HFFc6 (cell line): ENCODE data around the gene SV2C. TPM values are rescaled to one million over a fixed set of nuclear protein-coding genes. Genes with fewer than 3 reads are reported as not detected.

ENCODE experiments used
- DNase-seq: peaks from one replicate; pipeline ENCODE4 v3.0.0-alpha.2; 2018
- H3K27ac Mint-ChIP-seq: 2 replicates; pipeline ENCODE4 v1.8.0; 2020; ENCODE audit warnings: mild to moderate bottlenecking, mixed read lengths
- H3K27me3 Mint-ChIP-seq: 2 replicates; pipeline ENCODE4 v1.8.0; 2021; ENCODE audit warnings: mild to moderate bottlenecking, moderate library complexity, mixed read lengths; ENCODE audit not compliant: insufficient read depth
- H3K36me3 Mint-ChIP-seq: 2 replicates; pipeline ENCODE4 v1.8.0; 2021; ENCODE audit warnings: low read depth, mixed read lengths
- H3K4me1 Mint-ChIP-seq: 2 replicates; pipeline ENCODE4 v1.8.0; 2020; ENCODE audit warnings: low read depth, mixed read lengths
- H3K4me3 Mint-ChIP-seq: 2 replicates; pipeline ENCODE4 v1.8.0; 2020; ENCODE audit warnings: mild to moderate bottlenecking, moderate library complexity, mixed read lengths
- H3K9me3 Mint-ChIP-seq: 2 replicates; pipeline ENCODE4 v1.8.0; 2020; ENCODE audit warnings: mild to moderate bottlenecking, mixed read lengths
- total RNA-seq, 6 experiments: library from RNA; stranded (reverse); fragmentation: NEBNext Ultra II Directional; extraction: Animal tissue kit (Norgen Biotek cat#: 25700); gene quantifications; 2 replicates in 1 of 6; 3 replicates in 5 of 6; pipeline ENCODE4 v1.2.3, GENCODE V29; 2021
- TF ChIP-seq, protein P1 (sequence below): fragments of 200-600 bp; sonication (generic); IDR thresholded peaks from 2 replicates; pipeline ENCODE4 v1.5.0; 2021; ENCODE audit warnings: antibody characterized with exemption, mild to moderate bottlenecking

The SV2C gene
- total RNA-seq, 6 experiments from 2014 or later: not detected

DNA sequence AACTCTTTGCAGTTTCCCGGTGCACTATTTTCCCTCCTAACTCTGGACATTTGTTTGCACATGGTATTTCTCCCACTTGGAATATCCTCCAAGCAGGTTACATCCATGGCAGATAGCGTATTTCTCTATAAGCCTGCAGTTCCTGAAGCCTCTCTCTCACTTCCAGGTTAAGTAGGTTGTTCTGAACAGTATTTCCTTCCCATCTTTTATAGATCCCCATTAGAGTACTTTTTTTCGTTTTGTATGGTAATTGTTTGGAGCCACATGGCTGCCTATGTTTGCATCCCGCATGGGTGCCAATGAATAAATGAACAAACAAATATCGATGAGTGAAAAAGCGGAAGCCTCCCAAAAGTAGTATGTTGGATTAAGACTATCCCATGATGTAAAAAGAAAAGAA is 206.5 kb downstream of the SV2C start:
- Mint-ChIP-seq H3K4me1 (no peaks in the 10 kb centered on the region), H3K27me3 (peaks cover 2% of the 10 kb centered on the region; the same call in 1 of the 2 replicates), H3K4me3 (no peak overlapping the region), H3K36me3 (no peaks in the 10 kb centered on the region), H3K27ac (no peak overlapping the region), H3K9me3 (no peaks in the 10 kb centered on the region)
- no peak for DNase-seq
- TF ChIP-seq, protein P1, sequence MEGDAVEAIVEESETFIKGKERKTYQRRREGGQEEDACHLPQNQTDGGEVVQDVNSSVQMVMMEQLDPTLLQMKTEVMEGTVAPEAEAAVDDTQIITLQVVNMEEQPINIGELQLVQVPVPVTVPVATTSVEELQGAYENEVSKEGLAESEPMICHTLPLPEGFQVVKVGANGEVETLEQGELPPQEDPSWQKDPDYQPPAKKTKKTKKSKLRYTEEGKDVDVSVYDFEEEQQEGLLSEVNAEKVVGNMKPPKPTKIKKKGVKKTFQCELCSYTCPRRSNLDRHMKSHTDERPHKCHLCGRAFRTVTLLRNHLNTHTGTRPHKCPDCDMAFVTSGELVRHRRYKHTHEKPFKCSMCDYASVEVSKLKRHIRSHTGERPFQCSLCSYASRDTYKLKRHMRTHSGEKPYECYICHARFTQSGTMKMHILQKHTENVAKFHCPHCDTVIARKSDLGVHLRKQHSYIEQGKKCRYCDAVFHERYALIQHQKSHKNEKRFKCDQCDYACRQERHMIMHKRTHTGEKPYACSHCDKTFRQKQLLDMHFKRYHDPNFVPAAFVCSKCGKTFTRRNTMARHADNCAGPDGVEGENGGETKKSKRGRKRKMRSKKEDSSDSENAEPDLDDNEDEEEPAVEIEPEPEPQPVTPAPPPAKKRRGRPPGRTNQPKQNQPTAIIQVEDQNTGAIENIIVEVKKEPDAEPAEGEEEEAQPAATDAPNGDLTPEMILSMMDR: no peak

DNA sequence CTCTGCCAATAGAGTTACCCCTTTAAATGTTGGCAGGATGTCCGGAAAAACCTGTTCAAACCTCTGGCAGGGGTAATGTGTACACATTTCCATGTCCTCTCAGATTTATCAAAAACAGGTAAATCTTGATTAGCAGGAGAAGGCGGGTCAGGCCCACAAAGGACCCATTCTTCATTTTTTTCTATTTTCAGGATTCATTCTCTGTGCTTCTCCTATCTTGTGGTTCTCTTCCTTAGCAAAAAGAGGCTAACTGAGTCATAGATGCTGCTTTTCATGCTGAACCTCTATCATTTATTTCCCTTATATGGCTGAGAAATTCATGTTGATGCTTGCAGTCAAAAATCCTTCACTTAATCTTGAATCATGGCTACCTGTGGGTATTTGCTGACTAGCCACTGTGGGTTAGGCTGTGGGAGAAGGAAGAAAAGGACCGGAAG is 207.2 kb downstream of the SV2C start:
- peaks cover 2% of the 10 kb centered on the region; the same call in 1 of the 2 replicates for H3K27me3 Mint-ChIP-seq
- no peaks in the 10 kb centered on the region for H3K36me3 Mint-ChIP-seq
- H3K27ac Mint-ChIP-seq: no peak overlapping the region
- H3K4me1 Mint-ChIP-seq: no peaks in the 10 kb centered on the region
- H3K9me3 Mint-ChIP-seq: no peaks in the 10 kb centered on the region
- TF ChIP-seq, protein P1: no peak
- no peak overlapping the region for H3K4me3 Mint-ChIP-seq
- no peak for DNase-seq

DNA sequence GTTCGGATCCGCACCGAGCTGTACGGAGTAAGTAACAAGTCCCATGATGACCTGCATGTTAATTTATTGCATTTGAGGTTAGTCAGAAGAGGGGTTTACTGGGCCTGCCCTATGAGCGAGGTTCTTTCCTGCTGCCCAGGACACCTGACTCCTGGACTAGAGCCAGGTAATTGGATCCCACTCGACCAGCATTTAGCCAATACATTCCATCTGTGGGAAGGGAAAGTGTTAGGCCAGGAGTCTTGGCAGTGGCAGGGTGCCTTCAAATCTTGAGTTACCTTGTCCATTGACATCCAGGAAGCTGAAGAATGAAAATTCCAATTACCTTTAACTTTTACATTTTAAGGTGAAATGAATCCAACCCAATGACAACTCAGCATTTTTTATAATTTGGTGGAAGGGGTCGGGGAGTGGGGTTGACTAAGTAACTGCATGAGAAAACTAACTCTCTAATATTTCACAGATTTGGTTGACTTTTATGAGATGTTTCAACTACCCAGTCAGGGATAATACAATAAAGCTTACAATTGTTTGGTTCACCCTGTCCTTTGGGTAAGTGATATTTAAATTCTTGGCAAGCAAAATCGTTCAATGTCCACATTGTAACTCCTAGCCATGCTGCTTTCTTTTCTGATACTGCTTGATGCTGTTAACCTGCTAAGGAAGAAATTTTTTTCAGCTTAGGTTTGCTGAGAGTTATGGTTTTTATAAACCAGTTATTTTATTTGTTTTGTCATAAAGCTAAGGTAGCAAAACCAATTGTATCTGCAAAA is 208.3 kb downstream of the SV2C start:
- Mint-ChIP-seq H3K9me3 (no peaks in the 10 kb centered on the region), H3K4me1 (no peaks in the 10 kb centered on the region)
- TF ChIP-seq, protein P1: no peak

DNA sequence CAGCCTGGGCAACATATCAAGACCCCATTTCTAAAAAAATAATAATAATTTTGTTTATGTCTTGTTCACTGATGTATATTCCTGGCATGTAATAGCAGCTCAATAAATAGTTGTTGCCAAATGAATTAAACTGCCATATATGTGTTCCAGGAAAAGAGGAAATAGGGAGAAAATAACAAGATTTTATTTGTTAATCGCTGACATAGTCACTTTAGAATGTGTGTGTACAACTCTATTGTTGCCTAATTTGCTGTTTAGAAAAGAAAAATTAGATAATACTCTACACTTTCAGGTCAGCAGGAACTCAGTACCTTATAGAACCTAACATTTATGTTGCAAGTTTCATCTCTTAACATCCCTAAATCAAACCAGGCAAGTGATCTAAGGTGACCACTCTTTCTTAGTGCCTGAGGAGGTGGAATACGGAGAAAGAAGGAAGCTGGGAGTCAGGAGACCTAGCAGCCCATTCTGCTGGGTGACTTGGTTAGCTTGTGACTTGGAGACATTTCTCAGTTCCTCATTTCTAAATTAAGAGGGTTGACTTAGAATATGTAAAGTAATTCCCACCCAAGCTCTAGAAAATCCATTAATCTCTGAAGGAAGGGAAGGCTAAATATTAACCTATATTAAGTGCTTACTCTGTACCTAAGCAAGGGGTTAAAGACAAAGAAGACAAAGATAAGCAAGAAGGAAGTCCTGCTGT is 209.6 kb downstream of the SV2C start:
- no peak overlapping the region for H3K4me3 Mint-ChIP-seq
- H3K36me3 Mint-ChIP-seq: no peaks in the 10 kb centered on the region
- TF ChIP-seq, protein P1: no peak
- no peaks in the 10 kb centered on the region; the same call in 1 of the 2 replicates for H3K27me3 Mint-ChIP-seq
- H3K4me1 Mint-ChIP-seq: no peaks in the 10 kb centered on the region
- H3K9me3 Mint-ChIP-seq: no peaks in the 10 kb centered on the region
- DNase-seq: no peak
- no peak overlapping the region for H3K27ac Mint-ChIP-seq

More for the DNA sequence above, 208.3 kb downstream of the SV2C start:
- H3K4me3 Mint-ChIP-seq: no peak overlapping the region
- DNase-seq: no peak
- peaks cover 1% of the 10 kb centered on the region; the same call in 1 of the 2 replicates for H3K27me3 Mint-ChIP-seq
- H3K27ac Mint-ChIP-seq: no peak overlapping the region
- no peaks in the 10 kb centered on the region for H3K36me3 Mint-ChIP-seq

DNA sequence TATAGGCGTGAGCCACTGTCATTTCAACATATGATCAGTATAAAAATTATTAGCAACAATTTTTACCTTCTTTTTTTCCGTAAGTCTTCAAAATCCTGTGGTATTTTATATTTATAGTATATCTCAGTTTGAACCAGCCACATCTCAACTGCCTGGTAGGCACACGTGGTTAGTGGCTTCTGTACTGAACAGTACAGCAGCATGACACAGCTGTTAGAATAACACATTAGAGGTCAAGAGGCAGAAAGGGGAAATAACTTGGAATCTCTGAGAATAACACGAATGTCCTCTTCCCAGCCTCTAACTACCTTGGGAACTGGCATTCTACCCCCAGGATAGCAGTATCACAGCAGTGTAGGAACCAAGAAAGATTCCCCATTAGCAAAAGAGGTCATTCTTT is 211.4 kb downstream of the SV2C start:
- Mint-ChIP-seq H3K4me1 (no peaks in the 10 kb centered on the region), H3K27me3 (no peaks in the 10 kb centered on the region), H3K9me3 (no peaks in the 10 kb centered on the region), H3K4me3 (no peak overlapping the region), H3K27ac (no peak overlapping the region), H3K36me3 (no peaks in the 10 kb centered on the region)
- DNase-seq: no peak
- TF ChIP-seq, protein P1: no peak
